ACC112 (cell line): Measurements from ENCODE around the gene SMG1.

Experiments
- H2AFZ ChIP-seq: fragments of 200-600 bp; sonication (generic); one replicate; pipeline ENCODE4 v1.6.0; 2017; ENCODE audit warnings: antibody characterized with exemption, low read length; ENCODE audit not compliant: unreplicated experiment
- H3K27ac ChIP-seq: fragments of 200-600 bp; sonication (generic); 2 replicates; pipeline ENCODE4 v1.5.1; 2014; ENCODE audit warnings: low read depth, mild to moderate bottlenecking, antibody characterized with exemption, low read length, moderate library complexity
- H3K27me3 ChIP-seq: fragments of 200-600 bp; sonication (generic); 2 replicates; pipeline ENCODE4 v1.6.1; 2014; ENCODE audit warnings: mild to moderate bottlenecking, antibody characterized with exemption, low read length, moderate library complexity, mixed read lengths; ENCODE audit not compliant: insufficient read depth
- H3K36me3 ChIP-seq: fragments of 200-600 bp; sonication (generic); 2 replicates; pipeline ENCODE4 v1.6.1; 2016; ENCODE audit warnings: mild to moderate bottlenecking, antibody characterized with exemption, low read length, moderate library complexity, mixed read lengths; ENCODE audit not compliant: insufficient read depth
- H3K4me1 ChIP-seq: fragments of 200-600 bp; sonication (generic); one replicate; pipeline ENCODE4 v1.6.1; 2016; ENCODE audit warnings: low read length, mixed read lengths; ENCODE audit not compliant: insufficient read depth, unreplicated experiment, control insufficient read depth
- H3K4me3 ChIP-seq: fragments of 200-600 bp; sonication (generic); 2 replicates; pipeline ENCODE4 v1.5.1; 2014; ENCODE audit warnings: mild to moderate bottlenecking, low read depth, low read length
- H3K79me2 ChIP-seq: fragments of 200-600 bp; sonication (generic); one replicate; pipeline ENCODE4 v1.6.0; 2016; ENCODE audit warnings: low read length; ENCODE audit not compliant: control insufficient read depth, unreplicated experiment, insufficient read depth

The SMG1 gene

GRCh38 chr16:18816286-18816685, 109.9 kb downstream of the SMG1 start:
- Histone ChIP-seq H2AFZ (no peak overlapping the region), H3K79me2 (no peaks in the 10 kb centered on the region), H3K27ac (no peak overlapping the region), H3K36me3 (peaks cover 35% of the 10 kb centered on the region), H3K4me3 (no peak overlapping the region), H3K27me3 (no peaks in the 10 kb centered on the region), H3K4me1 (no peaks in the 10 kb centered on the region)

- Histone ChIP-seq H3K36me3 (peaks cover 48% of the 10 kb centered on the region), H3K27ac (no peak overlapping the region), H3K4me3 (no peak overlapping the region), H3K79me2 (peaks cover 2% of the 10 kb centered on the region), H2AFZ (no peak overlapping the region), H3K27me3 (no peaks in the 10 kb centered on the region), H3K4me1 (no peaks in the 10 kb centered on the region)
These were observed 114.3 kb downstream of the SMG1 start for GRCh38 chr16:18811925-18812324.

- no peak overlapping the region for H3K4me3 ChIP-seq
- H3K27ac ChIP-seq, result no peak overlapping the region
These were observed 117.0 kb downstream of the SMG1 start for GRCh38 chr16:18809165-18809564.

GRCh38 chr16:18805257-18805773, 120.9 kb downstream of the SMG1 start:
- Histone ChIP-seq H3K4me3 (no peak overlapping the region), H3K79me2 (peaks cover 15% of the 10 kb centered on the region), H3K4me1 (peaks cover 30% of the 10 kb centered on the region), H2AFZ (no peak overlapping the region), H3K27me3 (no peaks in the 10 kb centered on the region), H3K36me3 (peaks cover 18% of the 10 kb centered on the region), H3K27ac (peak overlapping the region; percentile 79)

More at GRCh38 chr16:18809165-18809564, 117.0 kb downstream of the SMG1 start:
- Histone ChIP-seq H3K27me3 (no peaks in the 10 kb centered on the region), H3K36me3 (peaks cover 35% of the 10 kb centered on the region), H2AFZ (no peak overlapping the region), H3K79me2 (peaks cover 5% of the 10 kb centered on the region), H3K4me1 (peaks cover 19% of the 10 kb centered on the region)

GRCh38 chr16:18804540-18804939, 121.7 kb downstream of the SMG1 start:
- H3K27me3 ChIP-seq, result no peaks in the 10 kb centered on the region

GRCh38 chr16:18803569-18804462, 122.4 kb downstream of the SMG1 start:
- peaks cover 37% of the 10 kb centered on the region for H3K4me1 ChIP-seq
- H3K79me2 ChIP-seq, result peaks cover 30% of the 10 kb centered on the region
- H3K4me3 ChIP-seq, result peak overlapping the region; percentile 19; the same call in 1 of the 2 replicates
- no peaks in the 10 kb centered on the region for H3K27me3 ChIP-seq
- no peak overlapping the region for H2AFZ ChIP-seq
- peaks cover 5% of the 10 kb centered on the region; the same call in 1 of the 2 replicates for H3K36me3 ChIP-seq
- peak overlapping the region; percentile 79 for H3K27ac ChIP-seq

More at GRCh38 chr16:18804540-18804939, 121.7 kb downstream of the SMG1 start:
- peaks cover 12% of the 10 kb centered on the region for H3K36me3 ChIP-seq
- peak overlapping the region; percentile 79 for H3K27ac ChIP-seq
- no peak overlapping the region for H2AFZ ChIP-seq
- peak overlapping the region; percentile 19; the same call in 1 of the 2 replicates for H3K4me3 ChIP-seq
- H3K4me1 ChIP-seq, result peaks cover 34% of the 10 kb centered on the region
- peaks cover 22% of the 10 kb centered on the region for H3K79me2 ChIP-seq

- no peak overlapping the region for H3K4me3 ChIP-seq
- H3K4me1 ChIP-seq, result peaks cover 44% of the 10 kb centered on the region
- no peak overlapping the region for H2AFZ ChIP-seq
- H3K27me3 ChIP-seq, result no peaks in the 10 kb centered on the region
- peaks cover 39% of the 10 kb centered on the region for H3K79me2 ChIP-seq
- H3K27ac ChIP-seq, result peak overlapping the region; percentile 79; the same call in 1 of the 2 replicates
- peaks cover 2% of the 10 kb centered on the region; the same call in 1 of the 2 replicates for H3K36me3 ChIP-seq
These were observed 123.4 kb downstream of the SMG1 start for GRCh38 chr16:18802767-18803343.

- Histone ChIP-seq H2AFZ (peak within 1 kb of the TSS; percentile 27), H3K4me3 (peak within 1 kb of the TSS; percentile 97), H3K36me3 (peaks cover 10% of the 10 kb centered on the region), H3K27me3 (no peaks in the 10 kb centered on the region), H3K4me1 (peaks cover 49% of the 10 kb centered on the region), H3K27ac (peak within 1 kb of the TSS; percentile 73), H3K79me2 (peaks cover 48% of the 10 kb centered on the region)
These were observed 124.8 kb downstream of the SMG1 start, which contains the start of gene ARL6IP1 for GRCh38 chr16:18801145-18801972. ARL6IP1 (minus strand) TSS chr16:18801549; CDS start chr16:18801466, 83 bp downstream.

- Histone ChIP-seq H3K27ac (peak overlapping the region; percentile 73), H3K4me3 (peak overlapping the region; percentile 97), H3K27me3 (no peaks in the 10 kb centered on the region), H3K79me2 (peaks cover 54% of the 10 kb centered on the region), H2AFZ (no peak overlapping the region), H3K4me1 (peaks cover 46% of the 10 kb centered on the region), H3K36me3 (peaks cover 16% of the 10 kb centered on the region)
These were observed 125.4 kb downstream of the SMG1 start for GRCh38 chr16:18800775-18801144.

GRCh38 chr16:18800293-18800692, 125.9 kb downstream of the SMG1 start:
- H3K4me3 ChIP-seq, result peak overlapping the region; percentile 97
- H3K4me1 ChIP-seq, result peaks cover 42% of the 10 kb centered on the region
- H2AFZ ChIP-seq, result no peak overlapping the region
- no peaks in the 10 kb centered on the region for H3K27me3 ChIP-seq
- peaks cover 59% of the 10 kb centered on the region for H3K79me2 ChIP-seq
- 0 out of 2 replicates have a peak overlapping the region, but pooled peaks have one; percentile 73 for H3K27ac ChIP-seq
- peaks cover 21% of the 10 kb centered on the region for H3K36me3 ChIP-seq
